Pancreas (tissue), 10 donors: Measurements from ENCODE around the gene PI4KB. TPM values are rescaled to one million over a fixed set of nuclear protein-coding genes. Genes with fewer than 3 reads are reported as not detected.

Source experiments
- ATAC-seq, 4 donors: fragments of 200-7000 bp; cut with Tn5 transposase; one replicate each; pipeline versions ENCODE4 v1.8.0 to v1.9.1; 2020; ENCODE audit warnings: mild to moderate bottlenecking in 4 of 4, moderate library complexity in 4 of 4
- DNase-seq, 6 donors: peaks; one replicate each; pipeline ENCODE4 v3.0.0-alpha.2; 2020
- FAIRE-seq: peaks from 2 replicates; lab custom pipeline; 2012; peaks lifted over from hg19 to GRCh38; lab: Jason Lieb, UNC
- H3K27ac ChIP-seq, 4 donors: fragments of 200-600 bp; sonication (generic); 1 replicate in 3 of 4; 2 replicates in 1 of 4; pipeline versions ENCODE4 v1.5.0 to v1.8.0; 2020
- H3K27me3 ChIP-seq, 4 donors: fragments of 200-600 bp; one replicate each; pipeline ENCODE4 v1.8.0; 2021
- H3K36me3 ChIP-seq, 3 donors: fragments of 200-600 bp; sonication (generic) in 1 of 3; one replicate each; pipeline versions ENCODE4 v1.5.0 to v1.8.0; 2020 to 2021
- H3K4me1 ChIP-seq, 3 donors: fragments of 200-600 bp; one replicate each; pipeline ENCODE4 v1.8.0; 2021
- H3K4me3 ChIP-seq, 4 donors: fragments of 200-600 bp; sonication (generic) in 2 of 4; one replicate each; pipeline versions ENCODE4 v1.5.0 to v1.8.0; 2020 to 2021
- H3K9me3 ChIP-seq, 4 donors: fragments of 200-600 bp; one replicate each; pipeline ENCODE4 v1.8.0; 2021
- WGBS, 2 donors: extraction: QIAGEN DNeasy Blood & Tissue Kit; methylation state at CpG; one replicate each; pipeline ENCODE4 v1.1.7; 2013; 5-methylcytosine and 5-hydroxymethylcytosine counted together
- intact Hi-C, 3 donors: fragments of 100-400 bp; cut with DNase I; formaldehyde crosslinking; loops; one replicate each; pipeline versions ENCODE4 v1.11.1 to v1.14.2; 2022
- polyA plus RNA-seq, 2 donors: library from polyadenylated mRNA; stranded (reverse); fragments of 200-250 nt; gene quantifications; one replicate each; pipeline ENCODE4 v1.2.3, GENCODE V29; 2013
- total RNA-seq, 6 donors: library from RNA; stranded (reverse); fragmentation: NEBNext Ultra II Directional in 4 of 6; extraction: Animal tissue kit (Norgen Biotek cat#: 25700) in 4 of 6; gene quantifications; one replicate each; pipeline versions ENCODE4 v1.2.1 to v1.2.4, GENCODE V29; 2021 to 2023
- TF ChIP-seq, protein P1 (sequence below), 4 donors: fragments of 200-600 bp; sonication (generic) in 3 of 4; IDR thresholded peaks; one replicate each; pipeline versions ENCODE4 v1.5.0 to v1.8.0; 2021; ENCODE audit warnings: antibody characterized with exemption in 4 of 4
- donor health status: healthy with polysubstance abuse.
- donor health status: DM: no; HTN: no; CAD: no; lungs with moderate emphysema.
- donor health status: DM: no; HTN: no; CAD: no.
- donor health status: control.
- donor health status: control.
- donor health status: Bipolar disorder and iron deficiency.
- donor health status: DM: yes; HTN: yes; CAD: no.
- donor health status: DM: no; HTN: no; CAD: no.
- donor health status: DM: no; HTN: no; CAD: no.
- donor health status: DM: yes; HTN: yes; CAD: no.

Gene PI4KB
- total and polyA plus RNA-seq, 8 donors: 20.0 to 44.2 (median 27.7) TPM

DNA sequence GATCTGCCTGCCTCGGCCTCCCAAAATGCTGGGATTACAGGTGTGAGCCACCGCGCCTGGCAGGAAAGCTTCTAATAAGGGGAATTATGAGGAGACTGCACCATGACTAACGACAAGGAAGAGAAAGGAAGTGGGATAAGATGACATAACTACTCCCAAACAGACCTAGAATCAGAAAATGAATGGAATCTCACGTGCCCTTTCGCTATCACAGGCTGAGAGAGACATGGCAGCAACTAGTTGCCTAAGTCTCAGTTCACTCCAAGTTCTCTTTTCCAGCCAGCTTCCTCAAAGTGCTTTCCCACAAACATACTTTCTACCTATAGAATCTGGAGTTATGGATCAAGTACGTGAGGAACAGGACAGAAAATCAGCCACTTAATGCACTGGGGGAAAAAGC lies 2.0 kb downstream of the PI4KB start:
- TF ChIP-seq, protein P1, sequence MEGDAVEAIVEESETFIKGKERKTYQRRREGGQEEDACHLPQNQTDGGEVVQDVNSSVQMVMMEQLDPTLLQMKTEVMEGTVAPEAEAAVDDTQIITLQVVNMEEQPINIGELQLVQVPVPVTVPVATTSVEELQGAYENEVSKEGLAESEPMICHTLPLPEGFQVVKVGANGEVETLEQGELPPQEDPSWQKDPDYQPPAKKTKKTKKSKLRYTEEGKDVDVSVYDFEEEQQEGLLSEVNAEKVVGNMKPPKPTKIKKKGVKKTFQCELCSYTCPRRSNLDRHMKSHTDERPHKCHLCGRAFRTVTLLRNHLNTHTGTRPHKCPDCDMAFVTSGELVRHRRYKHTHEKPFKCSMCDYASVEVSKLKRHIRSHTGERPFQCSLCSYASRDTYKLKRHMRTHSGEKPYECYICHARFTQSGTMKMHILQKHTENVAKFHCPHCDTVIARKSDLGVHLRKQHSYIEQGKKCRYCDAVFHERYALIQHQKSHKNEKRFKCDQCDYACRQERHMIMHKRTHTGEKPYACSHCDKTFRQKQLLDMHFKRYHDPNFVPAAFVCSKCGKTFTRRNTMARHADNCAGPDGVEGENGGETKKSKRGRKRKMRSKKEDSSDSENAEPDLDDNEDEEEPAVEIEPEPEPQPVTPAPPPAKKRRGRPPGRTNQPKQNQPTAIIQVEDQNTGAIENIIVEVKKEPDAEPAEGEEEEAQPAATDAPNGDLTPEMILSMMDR (IDR thresholded peaks at IDR 0.05): no peak
- peaks cover 0 to 3% (median 1%) of the 10 kb centered on the region in 3 donors for H3K36me3 ChIP-seq
- no peak overlapping the region for H3K27ac ChIP-seq
- H3K4me1 ChIP-seq: peaks cover 0 to 20% (median 11%) of the 10 kb centered on the region in 3 donors
- DNase-seq (no peak), ATAC-seq (no peak), FAIRE-seq (no peak)
- intact Hi-C loops: no loop called here
- no peaks in the 10 kb centered on the region for H3K9me3 ChIP-seq
- H3K27me3 ChIP-seq: no peaks in the 10 kb centered on the region
- 86 to 92% methylated on average over 7 of the region's 7 CpGs for WGBS, 2 donors
- H3K4me3 ChIP-seq: no peak overlapping the region

DNA sequence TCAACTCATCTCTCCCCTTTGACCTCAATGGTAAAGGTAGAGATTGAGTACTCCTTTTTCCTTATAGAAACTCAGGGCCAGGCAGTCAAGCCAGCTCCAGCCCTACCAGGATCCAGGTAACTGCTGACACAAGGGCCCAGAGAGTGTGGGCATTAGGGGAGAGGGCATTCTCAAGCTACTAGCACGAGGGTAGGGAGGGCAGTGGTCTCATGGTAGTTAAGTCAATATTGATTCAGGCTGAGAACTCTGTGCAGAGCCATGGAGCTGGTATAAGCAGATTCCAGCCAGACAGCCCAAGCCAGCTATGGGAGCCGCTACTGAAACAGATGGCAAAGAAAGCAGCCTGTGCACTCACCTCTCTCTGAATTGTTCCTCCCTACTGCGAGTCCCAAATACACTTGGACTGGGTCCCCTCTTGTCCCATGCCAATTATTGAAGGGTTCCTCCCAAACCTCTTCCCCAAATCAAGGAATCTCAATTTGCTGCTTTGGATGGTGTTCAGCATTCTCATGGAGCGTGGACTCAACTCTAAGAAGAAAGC lies 2.8 kb downstream of the PI4KB start:
- H3K27me3 ChIP-seq: no peaks in the 10 kb centered on the region
- H3K27ac ChIP-seq: no peak overlapping the region
- FAIRE-seq (no peak), DNase-seq (no peak), ATAC-seq (no peak)
- peaks cover 0 to 3% (median 3%) of the 10 kb centered on the region in 3 donors for H3K36me3 ChIP-seq
- peaks cover 0 to 20% (median 11%) of the 10 kb centered on the region in 3 donors for H3K4me1 ChIP-seq
- H3K9me3 ChIP-seq: no peaks in the 10 kb centered on the region
- TF ChIP-seq, protein P1 (IDR thresholded peaks at IDR 0.05): no peak
- H3K4me3 ChIP-seq: no peak overlapping the region
- WGBS, 2 donors: 72 to 74% methylated on average over 4 of the region's 4 CpGs
- intact Hi-C loops: no loop called here

DNA sequence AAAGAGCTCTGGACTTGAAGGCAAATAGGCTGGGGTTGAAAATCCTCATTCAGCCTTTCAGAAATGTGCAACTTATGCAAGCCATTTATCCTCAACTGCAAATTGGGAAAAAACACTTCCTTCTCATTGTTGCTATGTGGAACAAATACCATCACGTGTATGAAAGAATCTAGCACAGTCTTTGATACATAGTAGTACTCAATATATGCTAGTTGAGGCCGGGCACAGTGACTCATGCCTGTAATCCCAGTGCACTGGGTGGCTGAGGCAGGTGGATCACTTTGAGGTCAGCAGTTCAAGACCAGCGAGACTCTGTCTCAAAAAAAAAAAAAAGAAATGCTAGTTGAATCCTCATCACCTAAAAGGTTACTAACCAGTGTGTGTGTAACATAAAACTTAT lies 8.2 kb downstream of the PI4KB start:
- peaks cover 0 to 10% (median 4%) of the 10 kb centered on the region in 3 donors for H3K36me3 ChIP-seq
- peaks cover 0 to 2% (median 1%) of the 10 kb centered on the region in 3 donors for H3K4me1 ChIP-seq
- no peak overlapping the region for H3K4me3 ChIP-seq
- 75 to 79% methylated on average over 3 of the region's 3 CpGs for WGBS, 2 donors
- FAIRE-seq: no peak
- H3K27ac ChIP-seq: no peak overlapping the region
- no peak for ATAC-seq
- DNase-seq: no peak
- TF ChIP-seq, protein P1 (IDR thresholded peaks at IDR 0.05): no peak
- no peaks in the 10 kb centered on the region for H3K9me3 ChIP-seq
- intact Hi-C loops: no loop called here
- no peaks in the 10 kb centered on the region for H3K27me3 ChIP-seq

GRCh38 chr1:151315565-151316235 lies 11.5 kb downstream of the PI4KB start:
- no peak for FAIRE-seq
- no peaks in the 10 kb centered on the region for H3K27me3 ChIP-seq
- H3K4me1 ChIP-seq: peaks cover 0 to 13% (median 3%) of the 10 kb centered on the region in 3 donors
- TF ChIP-seq, protein P1 (IDR thresholded peaks at IDR 0.05): no peak
- no peak overlapping the region for H3K4me3 ChIP-seq
- no peak overlapping the region for H3K27ac ChIP-seq
- peaks cover 0 to 18% (median 4%) of the 10 kb centered on the region in 3 donors for H3K36me3 ChIP-seq
- H3K9me3 ChIP-seq: no peaks in the 10 kb centered on the region
- 90 to 93% methylated on average over 17 of the region's 17 CpGs for WGBS, 2 donors
- no peak for ATAC-seq
- intact Hi-C loops: no loop called here
- DNase-seq: no peak
